Keratinocyte (primary cell): ENCODE results near the gene DENND11. TPM values are rescaled to one million over a fixed set of nuclear protein-coding genes. Genes with fewer than 3 reads are reported as not detected.

Experiments
- DNase-seq: peaks from one replicate; pipeline ENCODE4 v3.0.0-alpha.2; 2011; ENCODE audit warnings: low read depth, missing footprints, low spot score
- FAIRE-seq: peaks from 2 replicates; lab custom pipeline; 2011; peaks lifted over from hg19 to GRCh38; lab: Jason Lieb, UNC
- H2AFZ ChIP-seq: 2 replicates; pipeline ENCODE4 v1.6.0; 2012; ENCODE audit warnings: low read length, control low read depth, inconsistent platforms; ENCODE audit not compliant: control insufficient read depth
- H3K27ac ChIP-seq: 2 replicates; pipeline ENCODE4 v1.5.1; 2011; ENCODE audit warnings: low read length; ENCODE audit not compliant: control insufficient read depth, insufficient read depth
- H3K27me3 ChIP-seq: 3 replicates; pipeline ENCODE4 v1.6.0; 2011; ENCODE audit warnings: low read length; ENCODE audit not compliant: control insufficient read depth, insufficient read depth; ENCODE audit errors: extremely low read depth
- H3K36me3 ChIP-seq, 2 experiments: 2 replicates in 1 of 2; 3 replicates in 1 of 2; pipeline ENCODE4 v1.5.1; 2011; ENCODE audit warnings: low read length in 2 of 2, mild to moderate bottlenecking in 1 of 2; ENCODE audit not compliant: control insufficient read depth in 2 of 2, insufficient read depth in 2 of 2; ENCODE audit errors: extremely low read depth in 1 of 2
- H3K4me1 ChIP-seq: 3 replicates; pipeline ENCODE4 v1.5.1; 2011; ENCODE audit warnings: low read length; ENCODE audit not compliant: control insufficient read depth, insufficient read depth; ENCODE audit errors: extremely low read depth
- H3K4me2 ChIP-seq: 3 replicates; pipeline ENCODE4 v1.6.0; 2011; ENCODE audit warnings: low read depth, low read length; ENCODE audit not compliant: control insufficient read depth, insufficient read depth; ENCODE audit errors: extremely low read depth
- H3K4me3 ChIP-seq, 3 experiments: fragments of 200-600 bp in 1 of 3; sonication (generic) in 1 of 3; 2 replicates in 2 of 3; 3 replicates in 1 of 3; pipeline ENCODE4 v1.5.1; 2011 to 2016; ENCODE audit warnings: low read length in 3 of 3, mild to moderate bottlenecking in 3 of 3, control low read depth in 2 of 3, inconsistent platforms in 1 of 3, low read depth in 1 of 3, mixed read lengths in 1 of 3, mixed run types in 1 of 3, moderate library complexity in 1 of 3; ENCODE audit not compliant: control insufficient read depth in 2 of 3, insufficient read depth in 2 of 3; ENCODE audit errors: extremely low read depth in 1 of 3
- H3K79me2 ChIP-seq: 2 replicates; pipeline ENCODE4 v1.6.0; 2012; ENCODE audit warnings: low read length; ENCODE audit not compliant: control insufficient read depth, insufficient read depth
- H3K9ac ChIP-seq: 3 replicates; pipeline ENCODE4 v1.6.0; 2011; ENCODE audit warnings: low read length; ENCODE audit not compliant: control insufficient read depth, insufficient read depth; ENCODE audit errors: extremely low read depth
- H3K9me1 ChIP-seq: 3 replicates; pipeline ENCODE4 v1.6.0; 2011; ENCODE audit warnings: low read length; ENCODE audit not compliant: control insufficient read depth, insufficient read depth; ENCODE audit errors: extremely low read depth
- H3K9me3 ChIP-seq: 2 replicates; pipeline ENCODE4 v1.5.1; 2012; ENCODE audit warnings: low read depth, low read length; ENCODE audit not compliant: control insufficient read depth
- H4K20me1 ChIP-seq: 3 replicates; pipeline ENCODE4 v1.6.0; 2011; ENCODE audit warnings: low read length; ENCODE audit not compliant: control insufficient read depth, insufficient read depth; ENCODE audit errors: extremely low read depth
- EZH2 ChIP-seq: IDR thresholded peaks from one replicate; pipeline ENCODE4 v1.6.1; 2012; ENCODE audit warnings: inconsistent platforms, mild to moderate bottlenecking, low read length, moderate library complexity
- dilution Hi-C: fragments of 300-500 bp; cut with MboI; formaldehyde crosslinking; loops from one replicate; pipeline ENCODE4 v1.7.0; 2020; ENCODE audit warnings: low sequenced_read_pairs; ENCODE audit not compliant: extremely low pct_ligation_motif_present
- polyA plus RNA-seq, 5 experiments: library from polyadenylated mRNA; depleted of rRNA in 3 of 5; stranded (reverse) in 3 of 5; stranded (forward) in 1 of 5; unstranded in 1 of 5; fragments of >200 nt; gene quantifications; 1 replicate in 1 of 5; 2 replicates in 3 of 5; 3 replicates in 1 of 5; pipeline versions ENCODE4 v1.2.1 to v1.2.3, GENCODE V29; 2011 to 2012; ENCODE audit warnings: missing spikeins in 2 of 5, low read depth in 1 of 5, low replicate concordance in 1 of 5
- TF ChIP-seq, protein P1 (sequence below), 3 experiments: IDR thresholded peaks in 1 of 3; conservative IDR thresholded peaks in 1 of 3; optimal IDR thresholded peaks in 1 of 3; 2 replicates in 2 of 3; 3 replicates in 1 of 3; pipeline versions ENCODE3 to v1.5.1; 2011; ENCODE audit warnings: low read length in 3 of 3, mild to moderate bottlenecking in 3 of 3, moderate library complexity in 2 of 3, control low read depth in 1 of 3, inconsistent platforms in 1 of 3; ENCODE audit not compliant: insufficient read depth in 2 of 3; ENCODE audit errors: extremely low read depth in 1 of 3

DENND11 gene
- polyA plus RNA-seq, 1 donor (not counting 4 experiments of a cell fraction or from before 2014, with no cell fraction given) = 5.4 TPM

DNA sequence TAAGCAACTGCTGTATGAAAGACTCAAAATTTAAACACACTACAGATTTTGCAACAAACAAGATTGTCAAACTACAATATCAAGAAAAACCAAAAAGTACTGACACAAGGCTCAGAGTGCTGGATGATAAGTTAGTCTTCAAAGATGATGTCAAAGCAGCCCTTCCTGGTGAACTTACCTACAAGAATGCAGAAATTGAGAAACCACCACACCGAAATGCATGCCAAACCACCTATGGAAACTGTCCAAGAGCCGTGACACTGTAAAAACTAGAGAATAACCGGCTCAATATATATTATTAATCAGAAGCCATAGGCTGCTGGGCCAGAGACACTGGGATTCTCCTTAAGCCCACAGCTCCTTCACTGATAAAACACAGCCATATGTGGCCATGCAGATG lies 25.3 kb downstream of the DENND11 start:
- peaks cover 12% of the 10 kb centered on the region for H3K4me1 ChIP-seq
- H2AFZ ChIP-seq = no peak overlapping the region
- DNase-seq (no peak), FAIRE-seq (no peak)
- H3K9me3 ChIP-seq = no peaks in the 10 kb centered on the region
- no peaks in the 10 kb centered on the region for H3K9me1 ChIP-seq
- TF ChIP-seq, protein P1, sequence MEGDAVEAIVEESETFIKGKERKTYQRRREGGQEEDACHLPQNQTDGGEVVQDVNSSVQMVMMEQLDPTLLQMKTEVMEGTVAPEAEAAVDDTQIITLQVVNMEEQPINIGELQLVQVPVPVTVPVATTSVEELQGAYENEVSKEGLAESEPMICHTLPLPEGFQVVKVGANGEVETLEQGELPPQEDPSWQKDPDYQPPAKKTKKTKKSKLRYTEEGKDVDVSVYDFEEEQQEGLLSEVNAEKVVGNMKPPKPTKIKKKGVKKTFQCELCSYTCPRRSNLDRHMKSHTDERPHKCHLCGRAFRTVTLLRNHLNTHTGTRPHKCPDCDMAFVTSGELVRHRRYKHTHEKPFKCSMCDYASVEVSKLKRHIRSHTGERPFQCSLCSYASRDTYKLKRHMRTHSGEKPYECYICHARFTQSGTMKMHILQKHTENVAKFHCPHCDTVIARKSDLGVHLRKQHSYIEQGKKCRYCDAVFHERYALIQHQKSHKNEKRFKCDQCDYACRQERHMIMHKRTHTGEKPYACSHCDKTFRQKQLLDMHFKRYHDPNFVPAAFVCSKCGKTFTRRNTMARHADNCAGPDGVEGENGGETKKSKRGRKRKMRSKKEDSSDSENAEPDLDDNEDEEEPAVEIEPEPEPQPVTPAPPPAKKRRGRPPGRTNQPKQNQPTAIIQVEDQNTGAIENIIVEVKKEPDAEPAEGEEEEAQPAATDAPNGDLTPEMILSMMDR (optimal IDR thresholded peaks at IDR 0.05 in 1 of 3, IDR thresholded peaks at IDR 0.05 in 1 of 3, conservative IDR thresholded peaks at IDR 0.05 in 1 of 3; ENCODE audit: extremely low read depth in 1 of 3, insufficient read depth in 2 of 3, low read length in 3 of 3) = no peak
- TF ChIP-seq EZH2 = no peak
- no peak overlapping the region for H3K9ac ChIP-seq
- no peaks in the 10 kb centered on the region for H3K79me2 ChIP-seq
- H4K20me1 ChIP-seq = no peaks in the 10 kb centered on the region
- H3K27ac ChIP-seq = peak overlapping the region; percentile 22
- no peak overlapping the region for H3K4me3 ChIP-seq
- H3K27me3 ChIP-seq = no peaks in the 10 kb centered on the region
- H3K36me3 ChIP-seq = no peaks in the 10 kb centered on the region
- H3K4me2 ChIP-seq = no peak overlapping the region
- dilution Hi-C loops = no loop called here

DNA sequence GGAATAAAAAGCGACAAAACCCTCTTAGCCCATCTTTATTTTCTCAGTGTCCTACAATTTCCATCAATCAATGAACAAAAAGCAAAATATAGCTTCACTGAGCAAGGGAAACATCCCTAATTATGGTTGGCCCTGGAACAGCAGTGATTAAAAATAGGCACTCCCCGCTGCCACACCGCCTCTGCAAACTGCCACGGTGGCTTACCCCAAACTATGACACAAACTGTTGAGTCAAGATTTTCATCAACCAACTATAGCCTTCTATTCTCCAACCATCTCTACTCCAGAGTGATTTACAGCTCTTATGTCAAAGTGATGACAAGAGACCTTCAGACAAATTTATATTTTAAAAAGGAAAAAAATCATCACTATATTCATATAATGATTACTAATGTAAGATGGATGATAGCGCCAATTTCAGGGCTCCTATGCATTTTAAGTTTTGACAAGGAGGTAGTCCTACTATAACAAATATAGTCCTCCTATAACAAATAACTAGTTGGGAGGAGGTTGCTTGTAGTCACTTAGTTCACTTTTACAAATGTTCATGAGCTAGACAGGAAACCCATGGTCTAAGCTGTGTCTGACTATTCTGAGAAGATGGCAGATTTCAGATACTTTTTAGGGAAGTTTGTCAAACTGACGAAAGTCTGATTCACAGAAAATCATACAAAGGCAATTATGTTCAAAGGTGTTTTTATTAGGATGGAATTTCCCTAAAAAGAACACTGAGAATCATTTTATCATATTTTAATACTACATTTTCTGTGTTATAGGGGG lies 26.3 kb downstream of the DENND11 start:
- FAIRE-seq (no peak), DNase-seq (no peak)
- Histone ChIP-seq H3K36me3 (no peaks in the 10 kb centered on the region), H3K9me3 (no peaks in the 10 kb centered on the region), H2AFZ (no peak overlapping the region), H3K9ac (no peak overlapping the region), H3K79me2 (no peaks in the 10 kb centered on the region), H3K27me3 (no peaks in the 10 kb centered on the region), H3K4me2 (no peak overlapping the region), H3K27ac (no peak overlapping the region), H4K20me1 (no peaks in the 10 kb centered on the region), H3K4me3 (no peak overlapping the region), H3K4me1 (peaks cover 12% of the 10 kb centered on the region), H3K9me1 (no peaks in the 10 kb centered on the region)
- TF ChIP-seq, protein P1 (optimal IDR thresholded peaks at IDR 0.05 in 1 of 3, IDR thresholded peaks at IDR 0.05 in 1 of 3, conservative IDR thresholded peaks at IDR 0.05 in 1 of 3; ENCODE audit: extremely low read depth in 1 of 3, insufficient read depth in 2 of 3, low read length in 3 of 3) = no peak
- TF ChIP-seq EZH2 = no peak
- dilution Hi-C loops = no loop called here
